CD4-positive, alpha-beta T cell treated with Interleukin-10 for 1 hour (primary cell): ENCODE measurements around the gene CCM2.

Experiments used
- DNase-seq: peaks from one replicate; pipeline ENCODE4 v3.0.0-alpha.2; 2020

Gene CCM2

GRCh38 chr7:44969049-44969700 lies 30.8 kb upstream of the CCM2 start:
- no peak for DNase-seq

DNA sequence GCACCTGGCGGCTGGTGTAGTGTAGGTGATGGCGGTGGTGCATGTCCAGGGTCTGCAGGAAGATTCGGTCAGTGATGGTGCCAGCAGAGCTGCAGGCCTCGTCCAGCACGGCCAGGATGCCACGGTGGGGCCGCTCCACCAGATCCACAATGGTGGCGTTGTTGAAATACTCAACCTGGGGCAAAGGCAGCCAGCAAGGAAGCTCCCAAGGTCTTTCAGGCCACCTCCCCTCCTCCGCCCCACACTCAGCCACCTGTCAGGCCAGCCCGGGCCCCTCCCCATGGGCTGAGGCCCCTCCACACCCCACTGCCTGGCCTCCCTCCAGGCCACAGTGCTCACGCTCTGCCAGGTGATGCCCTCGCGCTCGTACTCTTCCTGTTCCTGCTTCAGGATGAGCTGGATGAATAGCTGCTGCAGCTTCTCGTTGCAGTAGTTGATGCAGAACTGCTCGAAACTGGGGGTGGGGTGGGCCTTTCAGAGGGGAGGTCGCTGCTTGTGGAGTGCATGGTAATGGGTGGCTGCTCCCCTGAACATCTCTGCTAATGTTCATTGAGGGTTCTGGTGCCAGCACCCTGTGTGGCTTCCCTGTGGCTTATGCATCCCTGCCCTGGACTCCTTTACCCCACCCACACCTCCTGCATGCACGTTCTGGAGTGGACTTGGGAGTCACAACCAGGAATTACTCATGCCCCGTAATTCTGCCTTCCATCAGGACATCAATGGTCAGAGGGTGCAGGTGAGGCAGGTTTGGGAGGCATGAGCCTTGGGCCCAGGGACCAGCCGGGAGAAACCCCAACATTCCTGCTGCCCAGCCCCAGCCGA lies 30.1 kb upstream of the CCM2 start:
- DNase-seq: no peak

DNA sequence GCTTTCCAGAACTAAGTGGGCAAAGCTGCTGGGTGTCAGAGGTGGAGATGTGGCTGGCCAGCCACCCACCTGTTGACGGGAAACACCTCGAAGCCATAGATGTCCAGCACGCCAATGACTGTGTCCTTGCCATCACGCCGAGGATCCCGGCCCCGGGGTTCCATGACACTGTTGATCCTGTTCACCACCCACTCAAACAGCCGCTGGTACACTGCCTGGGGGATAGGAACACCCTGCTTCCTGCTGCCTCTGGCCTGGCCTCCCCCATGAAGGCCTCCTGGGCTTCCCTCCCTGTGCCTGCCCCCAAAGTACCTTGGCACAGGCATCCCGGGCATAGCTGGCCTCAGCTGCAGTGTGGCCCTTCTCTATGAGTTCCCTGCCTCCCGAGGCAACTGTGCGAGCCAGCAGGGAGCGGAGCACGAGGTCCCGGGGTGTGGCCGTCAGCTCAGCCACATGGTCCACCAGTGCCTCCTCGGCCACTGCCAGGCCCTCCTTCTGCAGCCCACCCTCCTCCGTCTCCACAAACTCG lies 29.4 kb upstream of the CCM2 start:
- no peak for DNase-seq

DNA sequence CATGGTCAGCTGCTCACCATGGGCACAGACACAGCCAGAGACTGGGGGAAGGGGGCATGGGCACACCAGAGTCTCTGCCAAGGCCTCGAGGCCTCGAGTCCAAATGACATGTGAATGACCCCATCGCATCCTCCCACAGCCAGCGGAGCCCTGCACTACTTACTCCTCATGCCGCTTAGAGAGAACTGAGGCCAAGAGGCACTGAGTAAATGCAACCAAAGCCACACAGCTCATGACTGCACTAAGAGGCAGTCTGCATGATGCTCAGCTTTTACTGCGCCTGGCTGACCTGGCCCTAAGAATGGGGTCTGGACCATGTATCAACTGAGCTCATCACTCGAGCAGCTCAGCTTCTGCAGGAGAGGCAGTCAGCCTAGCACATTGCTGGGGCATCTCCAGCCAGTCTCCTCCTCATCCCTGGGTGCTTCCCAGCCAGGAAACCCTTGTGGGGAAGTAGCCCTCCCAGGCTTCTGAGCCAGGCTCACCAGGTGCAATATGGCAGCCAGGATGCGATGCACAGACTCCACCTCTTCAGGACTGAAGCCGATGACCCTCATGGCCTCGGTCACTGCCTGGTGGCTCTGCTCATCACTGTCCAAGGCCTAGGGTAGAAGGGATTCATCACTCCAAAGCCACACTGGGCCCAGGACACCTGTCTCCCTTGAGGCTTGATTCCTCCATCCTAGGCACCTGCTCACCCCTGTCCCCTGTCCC lies 28.7 kb upstream of the CCM2 start:
- DNase-seq: no peak

DNA sequence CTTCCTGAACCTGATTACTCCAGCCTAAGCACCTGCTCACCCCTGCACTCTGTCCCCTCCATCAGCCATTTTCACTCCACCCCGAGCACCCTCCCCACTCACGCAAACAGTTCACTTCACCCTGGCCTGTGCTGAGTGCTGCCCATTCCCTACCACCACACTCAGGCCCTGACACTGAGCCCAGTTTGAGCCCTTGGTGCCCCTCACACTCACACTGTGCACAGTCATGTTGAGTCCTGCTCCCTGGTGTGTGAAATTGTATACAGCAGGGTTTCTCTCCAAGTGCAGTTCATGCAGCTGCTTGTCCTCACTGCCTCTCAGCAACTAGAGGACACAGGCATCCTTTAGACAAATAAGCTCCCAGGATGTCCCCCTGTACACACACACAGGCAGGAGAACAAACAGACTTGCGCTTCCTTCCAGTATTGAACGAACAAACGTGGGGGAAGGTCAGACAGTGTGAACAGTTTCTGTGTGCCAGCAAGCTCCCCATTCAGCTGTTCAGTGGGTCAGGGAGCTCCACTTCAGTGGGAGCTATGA lies 28.0 kb upstream of the CCM2 start:
- no peak for DNase-seq

- no peak for DNase-seq
Measured at GRCh38 chr7:44972562-44972961, 27.4 kb upstream of the CCM2 start.

DNA sequence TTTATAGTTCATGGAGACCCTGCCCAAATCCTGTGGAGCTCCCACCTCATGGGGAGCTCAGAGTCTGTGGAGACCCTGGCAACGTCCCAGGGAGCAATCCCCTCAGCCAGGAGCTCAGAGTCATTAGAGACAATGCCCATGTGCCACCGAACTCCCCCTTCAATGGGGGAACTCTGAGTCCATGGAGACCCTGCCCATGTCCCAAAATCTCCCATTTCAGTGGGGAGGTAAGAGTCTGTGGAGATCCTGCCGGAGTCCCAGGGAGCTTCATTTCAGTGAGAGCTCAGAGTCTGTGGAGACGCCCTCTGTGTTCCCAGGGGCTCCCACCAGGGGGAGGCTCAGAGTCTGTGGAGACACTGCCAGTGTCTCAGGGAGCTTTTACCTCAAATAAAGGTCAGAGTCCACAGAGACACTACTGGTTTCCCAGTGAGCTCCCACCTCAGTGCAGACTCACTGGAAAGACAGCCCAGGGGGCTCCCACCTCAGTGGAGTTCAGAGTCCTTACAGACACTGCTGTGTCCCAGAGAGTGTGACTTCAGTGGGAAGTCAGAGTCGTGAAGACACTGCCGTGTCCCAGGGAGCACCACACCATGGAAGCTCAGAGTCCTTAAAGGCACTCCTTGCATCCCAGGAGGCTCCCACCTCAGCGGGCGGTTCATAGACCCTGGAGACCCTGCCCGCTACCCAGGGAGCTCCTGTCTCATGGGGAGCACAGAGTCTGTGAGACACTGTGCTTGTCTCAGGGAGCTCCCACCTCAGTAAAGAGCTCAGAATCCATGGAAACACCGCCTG lies 26.2 kb upstream of the CCM2 start:
- peak; percentile 71 for DNase-seq

- no peak for DNase-seq
Measured at GRCh38 chr7:44974549-44974948, 25.5 kb upstream of the CCM2 start.

DNA sequence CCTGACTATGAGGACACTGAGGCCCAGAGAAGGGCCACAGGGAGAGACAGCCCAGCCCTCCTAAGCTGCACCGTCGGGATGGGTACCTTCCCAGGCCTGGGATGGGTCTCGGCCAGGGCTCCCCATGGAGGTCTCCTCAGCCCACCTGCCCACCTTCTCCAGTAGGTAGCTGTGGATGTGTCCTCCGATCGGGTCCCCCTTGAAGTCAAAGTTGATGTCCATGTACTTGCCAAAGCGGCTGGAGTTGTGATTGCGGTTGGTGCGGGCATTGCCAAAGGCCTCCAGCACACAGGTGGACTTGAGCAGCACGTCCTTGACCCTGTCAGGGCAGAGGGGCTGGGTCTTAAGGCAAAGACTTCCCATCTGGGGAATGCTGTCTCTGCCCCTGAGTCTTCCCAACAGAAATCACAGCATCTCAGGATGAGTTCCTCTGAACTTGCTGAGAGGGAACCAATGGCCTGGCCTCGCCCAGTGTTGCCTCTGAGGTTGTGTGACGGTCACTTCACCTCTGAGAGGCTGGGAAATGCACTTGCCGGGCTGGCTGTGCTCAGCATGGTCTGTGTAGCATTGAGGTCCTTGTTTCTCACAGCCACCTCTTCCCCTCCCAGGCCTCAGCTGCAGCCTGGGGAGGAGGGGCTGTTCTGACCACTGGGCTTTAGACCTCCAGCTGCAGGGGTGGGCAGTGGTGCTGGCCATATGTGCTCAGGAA lies 24.5 kb upstream of the CCM2 start:
- DNase-seq: no peak

DNA sequence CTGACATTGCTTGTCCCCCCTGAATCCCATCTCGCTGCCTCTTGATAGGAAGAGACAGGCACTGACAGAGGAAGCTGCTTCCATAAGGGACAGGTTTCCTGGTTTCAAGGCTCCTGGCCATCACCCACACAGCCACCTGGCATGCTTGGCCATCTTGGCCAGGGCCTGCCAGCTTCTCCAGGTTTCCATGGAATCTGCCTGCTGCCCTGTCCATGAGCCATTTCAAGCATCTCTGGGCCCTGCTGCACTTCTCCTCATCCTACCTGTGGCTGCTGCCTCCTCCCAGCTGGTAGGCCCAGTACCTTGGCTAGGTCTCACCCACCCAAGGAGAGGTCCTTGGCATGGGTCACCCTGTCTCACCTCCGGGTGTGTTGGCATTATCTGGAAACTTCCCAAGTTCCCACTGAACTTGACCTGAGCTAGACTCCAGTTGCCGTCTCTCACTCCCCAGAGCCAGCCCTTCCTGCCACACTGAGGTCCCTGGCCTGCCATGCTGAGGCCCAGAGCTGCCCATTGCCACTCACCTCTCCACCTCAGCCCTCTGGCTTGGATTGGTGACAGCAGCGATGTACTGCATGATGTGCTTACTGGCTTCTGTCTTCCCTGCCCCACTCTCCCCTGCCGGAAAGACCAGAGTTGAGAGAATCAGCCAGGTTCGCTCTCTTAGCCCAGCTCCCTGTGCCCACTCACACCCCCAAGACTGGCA lies 23.8 kb upstream of the CCM2 start:
- DNase-seq: no peak

DNA sequence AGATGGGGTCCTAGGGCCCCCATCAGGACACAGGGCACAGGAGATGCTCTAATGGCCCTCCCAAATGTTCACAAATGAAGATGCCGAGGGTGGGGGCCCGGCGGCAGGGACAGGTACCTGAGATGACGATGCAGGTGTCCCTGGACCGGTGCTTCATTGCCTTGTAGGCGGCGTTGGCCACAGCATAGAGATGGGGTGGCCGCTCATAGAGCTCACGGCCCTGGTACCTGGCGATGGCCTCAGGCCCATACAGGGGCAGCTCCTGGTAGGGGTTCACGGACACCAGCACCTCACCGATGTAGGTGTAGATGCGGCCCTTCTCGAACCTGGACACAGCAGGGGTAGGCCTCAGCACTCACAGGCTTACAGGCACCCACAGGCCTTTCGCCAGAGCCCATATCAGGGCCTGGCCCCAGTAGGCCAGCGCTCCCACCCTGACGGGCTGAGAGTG lies 23.2 kb upstream of the CCM2 start:
- no peak for DNase-seq

DNA sequence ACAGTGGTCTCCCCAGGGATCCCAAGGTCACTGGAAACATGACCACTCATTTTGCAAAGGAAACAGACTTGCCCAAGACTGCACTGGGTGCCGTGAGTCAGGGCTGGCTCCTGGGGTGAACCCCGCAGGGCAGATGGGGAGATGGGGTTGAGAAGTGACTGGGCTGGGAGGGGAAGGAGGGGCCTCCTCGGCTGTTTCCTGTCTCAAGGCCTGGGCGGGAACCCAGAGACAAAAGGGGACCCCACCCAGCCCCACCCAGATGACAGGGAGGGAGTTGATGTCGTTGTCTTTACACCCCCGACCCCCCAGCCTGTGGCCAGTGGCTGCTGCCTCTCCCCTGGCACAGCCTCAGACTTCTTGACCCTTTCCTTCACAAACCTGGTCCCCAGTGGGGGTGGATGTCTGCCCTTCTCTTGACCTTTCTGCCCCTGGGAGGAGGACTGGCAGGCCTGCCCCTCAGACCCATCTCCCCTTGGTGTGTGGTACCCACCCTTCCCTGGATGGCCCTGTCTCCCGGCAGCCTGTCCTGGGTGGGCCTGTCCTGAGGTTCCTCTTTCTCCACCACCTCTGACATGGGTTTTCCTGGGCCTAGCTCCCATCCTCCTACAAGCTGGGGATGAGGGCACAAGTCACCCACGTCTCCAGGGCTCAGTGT lies 22.6 kb upstream of the CCM2 start:
- DNase-seq: peak; percentile 82

- peak; percentile 20 for DNase-seq
Measured at GRCh38 chr7:44977959-44978335, 22.1 kb upstream of the CCM2 start.

DNA sequence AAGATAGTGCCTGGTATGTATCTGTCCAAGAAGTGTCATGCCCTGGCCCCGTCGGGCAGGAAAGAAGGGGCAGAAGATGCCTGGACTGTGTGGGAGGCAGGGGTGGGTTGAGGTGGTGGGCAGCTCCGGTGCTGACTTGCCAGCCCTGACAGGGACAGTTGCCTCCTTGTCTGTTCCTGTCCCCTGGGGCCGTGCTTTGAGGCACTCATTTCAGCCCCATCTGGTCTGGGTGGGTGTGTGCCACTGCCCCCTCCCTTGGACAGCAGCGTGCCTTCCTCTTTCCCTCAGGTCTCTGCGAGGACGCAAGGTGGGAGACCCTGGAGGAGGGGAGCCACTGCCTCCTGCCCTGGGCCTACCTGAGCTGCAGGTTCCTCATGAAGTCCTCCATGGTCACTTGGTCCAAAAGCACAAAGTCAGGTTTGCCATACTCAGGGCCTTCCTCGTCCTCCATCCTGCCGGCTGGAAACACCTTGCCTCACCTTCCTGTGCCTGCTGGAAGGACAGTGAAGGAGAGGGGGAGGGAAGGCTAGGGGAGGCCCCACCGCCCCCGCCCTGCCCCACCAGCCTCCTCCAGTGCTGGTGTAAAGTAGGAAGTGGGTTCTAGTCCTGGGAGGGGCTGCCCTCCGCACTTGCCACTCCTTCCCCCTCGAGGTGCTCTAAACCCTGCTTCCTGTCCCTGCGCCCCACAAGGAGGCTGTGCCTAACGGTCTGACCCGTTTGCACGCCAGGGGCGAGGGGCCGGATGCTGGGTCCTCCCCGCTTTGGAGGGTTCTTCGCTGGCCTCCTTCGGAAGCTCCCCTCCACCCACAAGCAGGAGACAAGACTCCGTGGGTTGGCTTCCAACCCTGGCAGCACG lies 21.3 kb upstream of the CCM2 start, which contains the start of gene MYO1G:
Gene MYO1G, minus strand, starts transcription at position 505 of the 856 bp plus-strand sequence. Its CDS starts 54 bp downstream, at position 451.
- peak; percentile 91 for DNase-seq

- DNase-seq: no peak
Measured at GRCh38 chr7:44979481-44980392, 20.3 kb upstream of the CCM2 start.

DNA sequence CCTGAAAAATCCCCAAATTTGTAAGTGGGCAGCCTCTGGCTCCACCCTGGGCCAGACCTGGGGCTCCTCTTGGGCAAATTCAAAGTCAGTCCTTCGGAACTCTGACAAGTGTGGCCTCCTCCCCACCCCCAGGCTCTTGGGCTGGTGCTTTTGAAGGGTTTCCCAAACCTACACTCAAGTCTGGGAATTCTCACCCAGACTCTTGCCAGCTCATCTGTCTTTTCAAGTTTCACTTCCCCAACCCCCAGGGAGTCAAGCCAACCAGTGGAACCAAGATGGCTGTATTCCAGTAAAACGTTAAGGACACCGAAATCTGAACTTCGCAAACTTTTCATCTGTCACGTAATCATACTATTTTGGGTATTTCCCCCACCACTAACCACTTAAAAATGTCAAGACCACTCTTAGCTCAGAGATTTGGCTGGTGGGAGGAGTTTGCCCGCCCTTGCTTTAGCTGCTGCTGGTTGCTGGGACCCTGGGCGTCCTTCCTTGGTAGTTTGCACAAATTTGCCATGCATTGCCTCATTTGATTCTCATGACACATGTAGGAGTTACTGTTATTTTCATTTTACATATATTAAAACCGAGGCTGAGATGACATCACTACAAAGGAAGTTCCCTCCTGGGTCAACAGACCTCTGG lies 19.5 kb upstream of the CCM2 start:
- DNase-seq: peak; percentile 87

DNA sequence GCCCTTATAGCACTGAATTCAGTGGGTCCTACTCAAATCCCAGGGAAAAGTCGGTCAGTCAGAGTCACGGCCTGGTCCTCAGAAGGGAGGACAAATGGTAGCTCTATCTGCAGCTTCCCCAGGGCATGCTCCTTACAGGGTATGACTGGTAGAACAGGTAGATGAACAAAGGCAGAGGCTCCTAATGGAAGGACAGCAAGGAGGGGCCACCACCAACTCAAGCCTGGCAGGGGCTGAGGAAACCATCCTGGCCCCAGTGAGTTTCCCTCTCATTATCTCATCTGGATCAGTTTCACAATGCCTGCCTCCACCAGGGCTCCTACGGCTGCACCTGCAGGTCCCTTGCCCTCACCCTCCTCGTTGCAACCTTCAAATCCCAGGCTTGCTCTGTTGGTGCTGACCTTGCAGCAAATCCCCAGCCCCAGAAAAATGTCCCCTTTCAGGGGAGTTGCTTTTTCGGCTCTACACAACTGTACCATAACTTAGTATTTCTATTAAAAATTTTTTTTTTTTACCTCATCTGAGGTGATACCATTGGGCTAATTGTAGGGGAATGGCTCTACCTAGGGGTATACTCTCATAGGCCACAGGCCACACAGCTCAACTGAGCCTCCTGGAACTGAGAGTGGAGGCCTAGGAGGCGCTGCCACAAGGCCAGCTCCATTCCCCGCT lies 18.8 kb upstream of the CCM2 start:
- peak; percentile 30 for DNase-seq
